Effector CD8-positive, alpha-beta T cell (primary cell): ENCODE data around the gene TIGD6.

Source experiments
- DNase-seq: peaks from one replicate; lab custom pipeline; 2025; lab: John Stamatoyannopoulos, UW

TIGD6 gene

DNA sequence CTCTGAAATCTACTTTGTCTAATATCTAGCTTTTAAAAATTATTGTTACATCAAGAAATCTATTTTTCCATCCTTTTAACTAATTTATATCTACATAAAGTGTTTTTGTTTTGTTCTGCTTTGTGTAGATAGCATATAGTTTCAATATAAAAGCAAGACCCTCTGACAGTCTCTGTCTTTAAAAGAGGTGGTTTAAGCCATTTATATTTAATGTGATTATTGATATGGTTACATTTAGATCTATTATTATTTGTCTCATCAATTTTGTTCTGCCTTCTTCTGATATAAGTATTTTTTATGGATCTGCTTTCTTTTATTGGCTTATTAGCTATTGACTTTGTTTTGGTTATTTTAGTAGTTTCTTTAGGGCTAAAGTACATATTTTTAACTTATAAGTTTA lies 16.1 kb upstream of the TIGD6 start:
- no peak for DNase-seq

GRCh38 chr5:150015415-150015814 lies 15.0 kb upstream of the TIGD6 start:
- DNase-seq = no peak

DNA sequence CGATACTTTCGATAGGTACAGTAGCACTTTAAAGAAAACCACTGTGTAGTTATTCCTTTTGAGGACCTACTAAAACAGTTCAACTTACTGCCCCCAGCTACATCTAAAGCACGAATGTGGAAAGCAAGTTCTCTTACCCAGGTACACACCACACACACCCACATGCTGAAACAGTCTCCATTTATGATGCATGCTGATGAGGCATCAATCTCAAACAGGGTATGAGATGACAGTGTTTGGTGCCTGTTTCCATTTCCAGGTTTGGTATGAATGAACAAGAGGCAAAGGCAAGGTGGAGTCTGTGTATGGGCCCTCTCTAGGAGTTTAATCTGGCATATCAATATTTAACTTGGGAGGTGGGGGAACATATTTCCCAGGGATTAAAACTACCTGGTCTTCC lies 14.0 kb upstream of the TIGD6 start:
- DNase-seq = no peak

- DNase-seq = no peak
These were observed 13.5 kb upstream of the TIGD6 start for GRCh38 chr5:150013931-150014330.

DNA sequence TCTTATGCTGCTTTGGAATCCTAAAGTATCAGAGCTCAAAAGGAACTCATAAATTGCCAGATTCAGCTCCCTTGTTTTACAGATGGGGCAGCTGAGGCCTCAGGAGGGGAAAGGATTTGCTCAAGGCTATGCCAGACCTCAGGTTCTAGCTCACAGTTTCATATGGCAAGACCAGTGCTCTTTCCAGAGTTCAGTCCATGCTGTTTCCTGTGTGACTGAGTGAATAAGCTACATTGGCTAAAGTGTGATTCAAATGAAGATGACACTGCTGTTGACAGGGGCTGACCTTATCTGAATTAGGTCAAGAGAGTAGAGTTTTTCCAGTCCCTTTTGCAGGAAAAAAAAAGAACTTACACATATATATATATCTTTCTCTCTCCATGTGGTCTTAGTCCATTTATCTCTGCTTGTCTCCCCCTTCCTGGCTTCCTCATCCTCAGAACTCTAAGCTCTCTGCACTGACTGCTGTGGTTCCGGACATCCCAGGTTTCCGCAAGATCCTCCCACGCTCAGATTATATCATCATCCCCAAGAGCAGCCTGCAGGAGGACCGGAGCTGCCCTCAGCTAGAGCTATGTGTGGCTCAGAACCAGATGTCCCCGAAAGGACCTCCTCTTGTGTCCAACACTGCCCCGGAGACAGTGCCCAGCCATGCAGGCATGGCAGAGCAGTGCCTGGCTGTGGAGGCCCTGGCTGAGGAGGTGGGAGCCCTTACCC lies 9.4 kb upstream of the TIGD6 start:
- DNase-seq = no peak

DNA sequence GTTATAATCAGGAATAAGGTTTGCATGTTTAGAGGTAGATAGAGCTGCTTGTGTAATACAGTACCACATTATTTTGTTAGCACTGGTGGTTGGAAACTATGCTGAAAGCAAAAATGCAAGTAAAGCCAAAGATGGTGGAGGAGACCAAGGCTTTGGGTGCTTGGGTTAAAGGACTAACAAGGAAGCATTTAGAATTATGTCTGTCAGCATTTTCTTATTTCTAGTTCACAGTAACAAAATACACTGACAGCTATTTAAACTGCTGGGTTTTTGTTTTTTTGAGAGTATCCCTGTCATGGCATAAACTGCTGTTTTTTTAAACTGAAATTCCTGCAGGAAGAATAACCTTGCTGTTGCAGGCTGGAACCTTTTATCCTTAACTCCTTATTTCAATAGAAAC lies 6.6 kb upstream of the TIGD6 start:
- no peak for DNase-seq

DNA sequence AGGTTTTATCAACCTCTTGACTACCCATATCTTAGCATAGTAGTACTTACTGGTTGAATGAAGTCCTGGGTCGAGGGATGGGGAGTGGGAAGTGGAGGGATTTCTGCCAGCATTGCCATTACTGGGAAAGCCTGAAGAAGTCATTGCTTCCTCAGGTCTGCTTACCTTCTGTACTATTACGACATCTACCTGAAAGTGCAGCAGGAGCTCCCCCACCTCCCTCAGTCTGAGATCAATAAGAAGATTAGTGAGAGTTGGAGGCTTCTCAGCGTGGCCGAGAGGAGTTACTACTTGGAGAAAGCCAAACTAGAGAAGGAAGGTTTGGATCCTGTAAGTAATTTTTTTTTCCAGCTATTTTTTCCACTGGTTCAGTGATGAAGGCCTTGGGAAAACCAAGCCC lies 5.9 kb upstream of the TIGD6 start:
- no peak for DNase-seq

- DNase-seq = peak; percentile 24
These were observed 1.4 kb upstream of the TIGD6 start for GRCh38 chr5:150001660-150002486.

- peak; percentile 18 for DNase-seq
These were observed 671 bp upstream of the TIGD6 start for GRCh38 chr5:150000990-150001659.

- DNase-seq = no peak
These were observed 593 bp downstream of the TIGD6 start for GRCh38 chr5:149999866-150000255.

GRCh38 chr5:149999359-149999758 lies 1.1 kb downstream of the TIGD6 start:
- DNase-seq = no peak

- DNase-seq = no peak
These were observed 2.2 kb downstream of the TIGD6 start for GRCh38 chr5:149998281-149998680.

DNA sequence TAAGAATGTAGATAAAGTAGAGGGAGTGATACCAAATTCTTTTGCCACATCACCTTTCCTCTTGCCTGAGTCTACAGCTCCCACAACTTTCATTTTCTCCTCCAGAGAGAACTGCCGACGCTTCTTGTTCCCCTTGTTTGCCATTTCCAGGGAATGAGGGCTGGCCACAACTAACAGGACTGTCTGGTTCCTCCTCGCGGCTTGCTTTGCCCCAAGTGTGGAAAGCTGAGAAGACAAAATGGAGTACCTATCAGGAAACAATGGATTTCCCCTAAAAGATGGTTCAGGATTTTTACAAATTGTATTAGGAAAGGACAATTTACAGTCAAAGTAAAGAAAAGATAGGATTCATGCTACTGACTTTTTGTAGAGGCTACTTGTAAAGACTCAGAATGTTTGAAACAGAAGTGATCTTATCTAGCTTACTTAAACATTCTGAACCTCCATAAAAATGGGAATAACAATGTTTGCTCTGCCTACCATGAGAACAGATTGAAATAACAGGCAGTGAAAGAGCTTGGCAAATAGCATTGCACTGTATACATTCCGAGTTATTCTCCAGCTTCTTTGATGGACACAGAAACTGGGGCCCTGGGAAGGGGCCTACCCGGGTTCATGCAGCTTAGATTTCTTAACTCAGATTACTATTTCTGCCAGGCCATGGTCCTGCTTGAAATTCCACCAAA lies 4.1 kb downstream of the TIGD6 start:
- no peak for DNase-seq

DNA sequence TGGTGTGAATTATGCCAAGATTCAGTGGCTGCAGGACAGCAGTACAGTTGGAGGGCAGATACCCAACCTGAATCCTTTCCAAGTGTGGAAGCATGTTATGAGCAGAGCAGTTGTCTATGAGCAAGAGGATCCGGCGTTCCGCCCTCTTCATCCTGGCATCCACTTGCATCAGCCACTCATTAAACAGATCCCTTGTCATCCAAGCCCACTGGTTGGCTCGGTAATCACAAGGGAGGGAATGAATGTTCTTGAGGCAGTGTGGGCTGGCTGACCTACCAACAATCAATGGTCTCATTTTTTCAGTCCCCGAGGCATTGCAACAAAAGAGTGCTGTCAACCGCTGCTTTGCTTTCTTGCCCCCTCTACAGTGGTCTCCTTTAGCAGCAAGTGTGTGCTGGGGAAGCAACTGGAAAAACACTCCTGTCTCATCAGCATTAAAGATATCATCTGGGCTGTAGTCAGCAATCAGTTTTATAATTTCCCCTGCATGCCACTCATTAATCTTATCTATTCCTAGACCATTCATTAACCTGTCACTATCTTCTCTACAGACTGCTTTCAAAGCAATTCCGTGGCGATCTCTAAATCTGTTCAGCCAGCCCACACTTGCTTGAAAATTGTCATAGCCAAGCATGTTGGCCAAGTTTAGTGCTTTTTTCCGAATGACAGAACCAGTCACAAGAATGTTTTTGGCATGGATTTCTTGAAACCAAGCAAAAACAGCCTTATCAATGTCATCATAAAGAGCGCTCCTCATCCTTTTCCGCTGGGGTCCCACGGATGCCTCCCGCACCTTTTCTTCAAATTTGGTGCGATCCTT lies 4.9 kb downstream of the TIGD6 start:
- DNase-seq = no peak

GRCh38 chr5:149993471-149993870 lies 7.0 kb downstream of the TIGD6 start:
- no peak for DNase-seq

DNA sequence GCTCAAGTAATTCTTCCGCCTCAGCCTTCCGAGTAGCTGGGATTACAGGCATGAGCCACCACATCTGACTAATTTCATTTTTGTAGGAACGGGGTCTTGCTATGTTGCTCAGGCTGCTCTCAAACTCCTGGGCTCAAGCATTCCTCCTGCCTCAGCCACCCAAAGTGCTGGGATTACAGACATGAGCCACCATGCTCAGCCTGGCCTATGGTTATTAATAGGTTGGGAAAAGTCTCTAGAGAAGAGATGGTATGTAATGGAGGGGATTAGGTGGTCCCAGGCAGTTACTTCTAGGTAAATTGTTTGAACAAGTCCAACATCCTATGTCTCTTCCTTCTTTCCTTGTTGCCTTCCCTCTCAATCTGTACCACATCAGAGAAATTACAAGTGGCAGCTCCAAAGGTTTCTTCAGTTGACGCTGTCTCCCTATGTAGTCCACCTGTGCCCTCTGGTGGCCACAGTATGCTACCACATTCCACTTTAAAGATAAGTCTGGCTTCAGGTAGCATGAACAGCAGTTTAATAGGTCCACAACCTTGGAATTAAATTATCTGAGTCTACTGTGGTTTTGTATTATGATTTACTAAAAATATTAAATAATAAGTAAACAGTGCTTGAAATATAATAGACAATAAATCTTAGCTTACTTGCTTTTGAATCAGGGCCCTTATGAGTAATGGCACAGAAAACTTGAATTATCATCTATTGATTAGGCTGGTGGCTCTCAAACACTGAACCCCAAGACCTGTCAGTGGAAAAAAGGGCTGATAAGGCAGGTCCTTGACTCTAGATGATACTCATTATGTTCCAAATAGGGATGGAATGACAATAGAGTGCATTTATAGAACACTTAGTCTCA lies 9.7 kb downstream of the TIGD6 start:
- DNase-seq = peak; percentile 43

DNA sequence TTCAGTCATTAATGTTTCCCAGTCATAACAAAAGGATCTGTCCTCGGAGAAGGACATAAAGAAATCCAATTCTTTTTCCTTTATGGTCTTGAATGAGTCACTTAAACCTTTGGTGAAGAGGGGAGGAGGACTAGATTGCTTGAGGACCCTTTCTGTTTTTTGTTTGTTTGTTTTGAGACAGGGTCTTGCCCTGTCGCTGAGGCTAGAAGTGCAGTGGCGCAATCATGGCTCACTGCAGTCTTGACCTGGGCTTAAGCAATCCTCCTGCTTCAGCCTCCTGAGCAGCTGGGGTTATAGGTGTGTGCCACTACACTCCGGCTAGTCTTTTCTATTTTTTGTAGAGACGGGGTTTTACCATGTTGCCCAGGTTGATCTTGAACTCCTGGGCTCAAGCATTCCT lies 12.3 kb downstream of the TIGD6 start:
- DNase-seq = no peak

DNA sequence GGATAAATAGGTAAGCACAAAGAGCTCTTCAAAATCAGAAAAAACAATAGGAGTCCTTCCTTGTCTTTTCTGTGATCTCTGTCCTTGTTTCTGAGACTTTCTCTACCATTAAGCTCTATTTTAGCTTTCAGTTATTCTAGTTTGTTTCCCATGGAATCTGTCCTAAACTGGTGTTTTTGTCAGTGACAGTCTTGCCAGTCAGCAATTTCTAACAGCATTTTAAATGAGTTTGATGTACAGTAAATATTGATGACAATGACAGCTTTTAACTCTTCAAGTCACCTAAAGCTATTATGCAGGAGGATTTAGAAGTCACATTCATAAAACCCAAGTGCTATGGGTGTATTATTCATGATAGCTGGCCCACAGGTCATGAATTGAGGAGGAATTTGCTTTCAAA lies 17.9 kb downstream of the TIGD6 start:
- DNase-seq = no peak

GRCh38 chr5:149981206-149981605 lies 19.2 kb downstream of the TIGD6 start:
- DNase-seq = no peak

GRCh38 chr5:149979896-149980295 lies 20.6 kb downstream of the TIGD6 start:
- DNase-seq = no peak
